Embryonic facial prominence (tissue), 1 donor: ENCODE data around the gene ISL1.

Source experiments
- DNase-seq: peaks from one replicate; pipeline ENCODE4 v3.0.0-alpha.2; 2016; ENCODE audit errors: extremely low spot score

Gene ISL1

DNA sequence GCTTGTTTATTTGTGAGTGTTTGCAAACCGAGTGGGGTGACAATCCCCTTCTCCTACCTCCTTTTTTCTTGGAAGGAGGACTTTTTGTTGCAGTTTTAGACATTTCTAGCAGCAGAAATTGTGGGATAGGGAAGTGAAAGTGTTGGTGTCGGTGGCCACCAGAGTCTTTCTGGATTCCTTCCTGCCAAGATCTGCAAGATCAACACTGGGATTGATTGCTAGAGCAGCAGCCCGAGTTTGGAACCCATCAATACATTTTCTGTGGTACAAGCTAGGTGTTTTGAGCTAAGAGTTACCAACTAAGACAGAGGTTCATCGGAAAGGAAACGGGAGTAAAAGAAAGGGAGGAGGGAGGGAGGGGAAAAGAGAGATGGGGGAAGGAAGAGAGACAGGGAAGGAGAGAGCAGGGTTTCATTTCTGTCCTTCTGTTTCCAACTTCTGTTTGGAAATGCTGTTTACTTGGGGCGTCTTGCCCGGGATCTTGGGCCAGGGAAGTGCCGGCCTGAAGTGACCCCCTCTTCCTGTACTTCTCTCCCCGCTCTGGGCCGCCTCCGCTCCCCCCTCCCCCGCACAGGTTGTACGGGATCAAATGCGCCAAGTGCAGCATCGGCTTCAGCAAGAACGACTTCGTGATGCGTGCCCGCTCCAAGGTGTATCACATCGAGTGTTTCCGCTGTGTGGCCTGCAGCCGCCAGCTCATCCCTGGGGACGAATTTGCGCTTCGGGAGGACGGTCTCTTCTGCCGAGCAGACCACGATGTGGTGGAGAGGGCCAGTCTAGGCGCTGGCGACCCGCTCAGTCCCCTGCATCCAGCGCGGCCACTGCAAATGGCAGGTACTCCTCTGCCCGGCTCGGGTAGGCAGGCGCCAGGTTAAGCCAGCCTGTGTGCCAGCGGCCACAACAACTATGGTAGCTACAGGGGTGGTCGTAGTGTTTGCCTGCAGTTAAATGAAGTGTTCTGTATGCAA lies 4.0 kb downstream of the ISL1 start:
- no peak for DNase-seq

DNA sequence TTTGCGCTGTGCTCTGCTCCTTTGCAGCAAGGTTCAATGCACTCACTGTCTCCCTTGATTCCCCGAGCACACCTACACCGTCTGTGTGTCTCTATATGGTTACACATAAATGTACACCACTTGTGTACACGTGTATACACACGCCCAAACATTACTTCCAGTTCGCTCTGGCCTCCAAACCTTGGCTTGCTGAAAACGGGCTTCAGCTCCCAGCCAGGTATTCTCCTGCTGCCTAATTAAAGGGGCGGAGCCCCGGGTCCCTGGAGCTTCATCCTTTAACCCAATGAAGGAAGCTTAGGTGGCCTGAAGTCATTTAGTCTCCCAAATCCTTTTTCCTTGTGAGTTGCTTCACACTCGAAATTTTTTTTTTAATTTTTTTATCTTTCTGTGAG lies 4.6 kb downstream of the ISL1 start:
- DNase-seq = no peak

DNA sequence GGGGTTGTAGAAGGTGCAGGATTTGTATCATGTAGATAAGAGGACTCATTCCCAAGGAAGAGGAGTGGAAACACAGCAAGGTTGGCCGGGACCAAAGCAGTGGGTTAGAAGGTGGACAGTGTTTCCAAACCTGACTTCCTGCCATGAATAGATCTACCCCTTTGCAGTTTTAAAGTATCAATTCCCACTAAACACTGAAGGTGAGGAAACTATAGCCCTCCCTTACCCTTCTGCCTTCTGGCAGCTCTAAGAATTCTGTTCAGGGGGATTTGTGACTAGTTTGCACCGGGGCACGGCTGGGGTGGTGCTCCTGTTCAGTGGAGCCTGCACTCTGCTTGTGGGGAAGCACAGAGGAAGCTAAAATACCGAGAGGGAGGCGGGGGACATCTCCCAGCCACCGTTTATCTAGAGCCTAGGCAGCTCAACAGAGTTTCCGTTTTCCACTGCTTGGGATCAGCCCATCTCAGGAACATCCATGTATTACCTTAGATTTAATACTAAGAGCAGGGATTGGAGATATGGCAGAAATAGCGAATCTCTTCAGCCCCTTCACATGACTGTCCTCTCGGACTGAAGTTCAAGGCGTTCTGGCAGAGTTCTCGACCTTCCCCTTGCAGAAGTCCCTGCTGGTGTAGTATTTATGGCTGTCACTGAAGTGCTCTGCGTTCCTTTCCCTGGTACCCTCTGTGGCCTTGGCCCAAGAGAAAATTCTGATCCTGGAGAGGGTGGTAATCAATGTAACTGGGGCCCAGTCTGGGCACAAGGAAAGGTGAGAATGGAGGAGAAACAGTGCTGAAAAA lies 5.4 kb downstream of the ISL1 start:
- DNase-seq = no peak

DNA sequence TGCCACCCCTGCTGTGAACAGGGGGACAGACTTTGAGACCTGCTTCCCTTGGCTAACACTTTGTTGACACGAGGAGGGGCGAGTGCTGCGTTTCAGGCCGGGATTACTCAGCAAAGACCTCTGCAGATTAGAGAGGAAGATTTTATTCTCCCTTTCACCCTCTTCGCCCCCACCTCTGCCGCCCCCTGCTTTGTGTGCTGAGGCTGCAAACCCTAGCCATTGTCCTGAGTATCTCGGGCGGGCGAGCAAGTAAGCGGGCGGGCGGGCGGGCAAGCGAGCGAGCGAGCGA lies 6.0 kb downstream of the ISL1 start:
- no peak for DNase-seq

DNA sequence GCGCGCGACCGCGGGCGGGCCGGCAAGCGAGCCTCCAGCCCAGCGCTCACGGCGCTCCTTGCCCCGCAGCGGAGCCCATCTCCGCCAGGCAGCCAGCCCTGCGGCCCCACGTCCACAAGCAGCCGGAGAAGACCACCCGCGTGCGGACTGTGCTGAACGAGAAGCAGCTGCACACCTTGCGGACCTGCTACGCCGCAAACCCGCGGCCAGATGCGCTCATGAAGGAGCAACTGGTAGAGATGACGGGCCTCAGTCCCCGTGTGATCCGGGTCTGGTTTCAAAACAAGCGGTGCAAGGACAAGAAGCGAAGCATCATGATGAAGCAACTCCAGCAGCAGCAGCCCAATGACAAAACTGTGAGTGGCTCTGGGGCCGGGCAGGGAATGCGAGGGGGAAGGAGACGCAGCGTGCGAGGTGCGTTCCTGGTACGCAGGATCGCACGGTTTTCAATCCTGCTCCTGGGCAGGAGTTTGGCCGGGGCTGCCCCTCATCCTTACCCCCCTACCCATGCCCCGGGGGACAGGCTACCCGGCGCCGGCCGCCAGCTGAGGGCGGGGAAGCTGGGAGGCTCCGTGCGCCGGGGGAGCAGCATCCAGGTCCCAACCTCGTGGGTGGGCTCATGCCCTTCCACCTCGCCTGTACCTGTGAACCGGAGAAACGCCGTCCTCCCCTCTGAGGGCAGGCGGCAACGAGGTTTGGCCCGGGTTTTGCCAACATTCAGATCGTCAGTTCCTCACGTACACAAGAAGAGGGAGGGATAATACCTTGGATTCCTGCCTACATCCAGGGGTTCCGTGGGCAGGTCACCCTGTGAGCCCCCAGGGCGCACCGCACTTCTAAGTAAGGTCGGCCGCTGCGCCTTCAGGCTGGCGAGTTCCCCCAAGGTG lies 6.6 kb downstream of the ISL1 start:
- DNase-seq = no peak

DNA sequence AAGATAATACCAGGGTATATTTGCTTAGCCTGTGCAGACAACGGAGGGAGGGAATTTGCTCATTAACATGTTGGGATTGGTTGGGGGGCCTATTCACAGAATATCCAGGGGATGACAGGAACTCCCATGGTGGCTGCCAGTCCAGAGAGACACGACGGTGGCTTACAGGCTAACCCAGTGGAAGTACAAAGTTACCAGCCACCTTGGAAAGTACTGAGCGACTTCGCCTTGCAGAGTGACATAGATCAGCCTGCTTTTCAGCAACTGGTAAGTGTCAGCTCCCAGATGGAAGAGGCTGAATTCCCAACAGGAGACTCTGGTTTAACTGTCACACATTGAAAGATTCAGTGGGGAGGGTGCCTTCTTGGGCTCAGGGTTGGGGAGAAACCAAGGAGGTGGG lies 7.9 kb downstream of the ISL1 start:
- DNase-seq = no peak

DNA sequence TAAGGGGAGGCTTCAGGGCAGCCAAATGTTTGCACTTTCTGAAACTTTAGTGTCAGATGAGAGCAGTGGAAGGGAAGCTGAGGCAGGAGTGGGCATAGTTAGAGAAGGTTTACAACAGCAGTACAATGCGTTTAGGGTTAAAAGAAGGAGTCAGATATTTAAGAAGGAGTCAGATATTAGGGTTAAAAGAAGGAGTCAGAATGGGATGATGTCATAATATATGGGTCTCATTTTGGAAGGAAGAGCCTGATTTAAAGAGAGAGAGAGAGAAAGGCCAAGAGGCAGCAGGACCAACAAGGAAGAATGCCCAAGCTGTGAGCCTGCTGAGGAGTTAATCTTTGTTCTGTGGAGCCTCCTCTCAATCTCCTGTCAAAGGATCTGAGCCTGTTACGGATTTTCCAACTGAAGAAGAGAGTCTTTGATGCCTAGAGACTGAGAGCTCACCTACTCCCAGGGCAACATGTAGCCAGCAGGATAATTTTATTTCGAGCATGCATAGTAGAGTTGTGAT lies 9.5 kb downstream of the ISL1 start:
- no peak for DNase-seq

DNA sequence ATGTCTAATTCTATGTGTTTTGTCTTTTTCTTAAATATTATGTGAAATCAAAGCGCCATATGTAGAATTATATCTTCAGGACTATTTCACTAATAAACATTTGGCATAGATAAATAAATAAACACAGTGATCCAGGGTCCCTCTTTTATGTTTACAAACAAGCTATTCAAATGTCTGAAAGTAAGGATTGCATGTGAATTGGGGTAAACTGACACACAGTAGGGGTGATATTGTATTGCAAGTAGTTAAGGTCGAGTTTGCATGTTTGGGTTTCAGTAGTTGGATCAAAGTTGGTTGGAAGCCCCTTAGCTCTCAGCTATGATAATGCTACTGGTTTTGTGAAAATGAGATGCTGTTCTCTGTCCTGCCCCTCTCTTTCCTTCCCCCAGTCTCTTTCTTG lies 11.4 kb downstream of the ISL1 start:
- no peak for DNase-seq

DNA sequence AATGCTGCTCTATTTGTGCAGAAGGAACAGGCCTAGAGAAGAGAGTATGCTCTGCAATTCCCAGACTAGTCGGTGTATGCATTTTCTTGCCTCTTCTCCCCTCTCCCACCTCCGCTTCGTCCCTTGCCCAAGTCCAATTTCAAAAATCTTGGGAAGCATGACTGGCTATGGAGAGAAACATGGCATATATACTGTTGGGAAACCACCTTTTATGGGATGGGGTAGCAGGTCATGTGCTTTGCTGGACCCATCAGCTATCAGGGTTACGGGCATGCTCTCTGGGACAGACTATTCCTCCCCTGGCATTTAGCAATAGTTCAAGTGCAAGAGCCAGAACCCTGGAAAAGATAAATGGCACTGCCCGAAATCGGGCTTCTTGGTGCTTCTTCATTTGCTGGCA lies 12.0 kb downstream of the ISL1 start:
- DNase-seq = no peak

DNA sequence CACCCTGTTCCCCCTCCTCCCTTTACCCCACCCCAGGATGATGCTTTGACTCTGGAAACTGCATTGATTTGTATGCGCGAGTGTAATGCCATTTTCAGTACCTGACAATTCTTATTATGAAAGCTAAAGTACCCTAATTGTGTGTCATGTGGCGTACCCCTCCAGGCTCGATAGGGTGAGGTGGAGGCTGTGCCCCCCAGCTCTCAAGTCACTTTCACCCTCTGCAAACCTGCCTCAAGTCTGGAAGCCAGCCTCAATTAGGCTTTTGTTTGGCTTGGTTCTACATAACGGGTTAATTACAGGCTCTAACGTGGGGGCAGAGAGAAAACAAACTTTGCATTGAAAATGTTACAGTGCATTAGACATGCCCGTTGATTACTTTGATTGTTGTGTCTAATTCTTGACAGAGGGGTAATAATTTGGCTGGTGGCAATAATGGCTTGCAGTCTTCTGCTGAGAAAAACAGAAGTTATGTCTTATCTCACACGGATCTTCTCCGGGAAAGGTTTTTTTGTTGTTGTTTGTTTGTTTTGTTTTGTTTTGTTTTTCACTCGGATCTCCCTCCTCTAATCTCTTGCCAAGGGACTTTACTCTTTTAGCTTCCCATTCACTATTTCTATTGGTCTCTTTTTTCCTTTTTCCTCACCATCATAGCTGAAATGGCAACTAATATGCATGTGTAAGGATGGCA lies 12.6 kb downstream of the ISL1 start:
- no peak for DNase-seq

DNA sequence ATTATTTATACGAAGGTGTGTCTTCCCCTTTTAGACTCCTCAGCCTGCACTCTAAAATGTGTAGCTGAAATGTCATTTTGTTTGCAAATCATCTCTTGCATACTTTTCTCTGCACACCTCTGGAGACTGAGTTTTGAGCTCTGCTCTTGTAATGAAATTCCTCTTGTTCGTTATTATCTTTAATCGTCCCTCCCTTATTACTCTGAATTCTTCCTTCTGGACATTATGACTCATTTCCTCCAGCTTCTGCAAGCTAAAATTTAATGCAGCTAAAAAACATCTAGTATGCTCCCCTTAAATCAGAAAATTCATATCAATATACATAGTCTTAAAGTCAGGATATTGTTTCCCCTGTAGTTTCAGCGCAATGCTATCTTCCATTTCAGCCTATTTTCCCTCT lies 13.5 kb downstream of the ISL1 start:
- DNase-seq = no peak

DNA sequence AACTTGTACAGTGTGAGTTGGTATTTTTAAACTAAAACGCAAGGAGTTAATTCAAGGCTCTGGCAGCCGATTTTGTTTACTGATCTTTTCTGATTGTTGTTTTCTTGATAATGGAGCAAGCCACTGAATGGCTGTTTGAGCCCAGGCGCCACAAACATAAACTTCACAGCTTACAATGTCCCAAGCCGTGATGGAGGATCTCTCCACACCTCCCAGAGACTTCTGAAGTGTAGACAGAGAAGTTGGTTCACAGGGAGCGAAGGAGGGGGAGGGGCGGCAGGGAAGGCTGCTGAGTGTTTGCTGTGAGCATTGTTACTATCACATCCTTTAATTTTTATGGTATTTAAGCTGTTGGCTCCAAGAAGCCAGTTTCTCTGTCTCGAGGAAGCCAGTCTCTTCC lies 14.7 kb downstream of the ISL1 start:
- no peak for DNase-seq

DNA sequence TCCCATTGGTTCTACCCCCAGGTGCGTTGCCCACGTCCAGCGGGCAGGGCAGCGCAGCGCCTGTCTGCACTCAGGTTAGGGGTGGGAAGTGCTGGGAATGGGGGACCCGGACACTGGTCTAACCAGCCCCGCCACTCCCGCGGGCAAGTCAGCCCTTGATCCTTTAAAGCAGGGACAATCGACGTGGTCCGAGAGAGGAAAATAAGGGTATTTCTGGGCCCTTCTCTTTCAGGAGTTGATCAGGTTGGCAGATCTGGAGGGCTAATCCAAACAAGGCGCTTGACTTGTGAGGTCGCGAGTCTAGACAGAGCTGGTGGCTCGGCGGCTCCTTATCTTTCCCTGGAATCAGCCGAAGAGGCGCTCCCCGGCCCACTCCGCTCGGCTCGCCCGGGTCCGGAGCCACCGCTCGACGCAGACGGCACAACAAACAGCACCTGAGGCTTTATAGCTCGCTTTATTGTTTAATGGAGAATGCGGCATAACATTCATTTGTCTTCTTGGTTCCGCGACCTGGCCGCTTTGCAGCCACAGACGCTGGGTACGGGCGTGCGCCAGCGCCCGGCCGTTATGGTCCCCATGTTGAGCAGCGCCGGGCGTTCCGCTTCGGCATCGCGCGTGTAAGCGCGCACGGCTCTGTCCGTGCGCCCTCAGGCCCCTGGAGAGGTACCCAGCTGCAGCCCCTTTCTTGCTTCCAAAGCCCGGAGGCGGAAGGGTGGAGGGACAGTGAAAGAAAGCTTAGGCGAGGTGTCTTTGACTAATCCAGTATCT lies 15.8 kb downstream of the ISL1 start:
- no peak for DNase-seq

DNA sequence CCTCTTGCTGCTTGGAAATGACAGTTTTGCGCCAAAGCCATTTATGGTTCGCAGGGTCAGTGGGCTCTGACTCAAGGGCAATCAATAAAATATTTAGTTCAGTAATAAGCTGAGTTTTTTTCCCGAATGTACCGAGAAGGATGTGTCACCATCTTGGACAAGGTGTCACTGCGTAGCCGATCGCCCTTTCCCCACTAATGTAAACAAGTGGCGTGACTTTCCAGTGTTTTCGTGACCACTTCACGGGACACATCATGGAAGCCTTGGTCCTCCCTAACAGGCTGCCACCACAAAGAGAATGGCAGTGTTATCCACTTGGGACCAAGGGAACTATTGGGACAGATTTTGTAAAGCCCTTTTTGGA lies 16.4 kb downstream of the ISL1 start:
- DNase-seq = no peak

DNA sequence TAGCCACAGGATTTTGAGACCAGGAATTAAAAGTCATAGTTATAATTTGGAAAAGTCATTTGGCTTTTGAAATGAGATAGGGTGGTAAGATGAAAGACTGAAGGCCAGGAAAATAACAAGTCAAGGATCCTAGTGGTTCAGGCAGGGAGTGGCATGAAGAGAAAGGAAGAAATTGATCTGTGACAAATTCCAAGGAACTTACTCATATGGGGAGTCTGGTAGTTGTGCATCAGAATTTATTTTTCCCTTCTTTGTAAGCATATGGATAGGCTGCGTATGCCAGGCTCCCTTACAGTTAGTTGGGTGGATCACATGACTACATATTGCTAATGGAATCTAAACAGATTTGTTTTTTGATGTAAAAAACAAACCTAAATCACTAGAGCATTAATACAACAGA lies 21.0 kb downstream of the ISL1 start:
- no peak for DNase-seq

DNA sequence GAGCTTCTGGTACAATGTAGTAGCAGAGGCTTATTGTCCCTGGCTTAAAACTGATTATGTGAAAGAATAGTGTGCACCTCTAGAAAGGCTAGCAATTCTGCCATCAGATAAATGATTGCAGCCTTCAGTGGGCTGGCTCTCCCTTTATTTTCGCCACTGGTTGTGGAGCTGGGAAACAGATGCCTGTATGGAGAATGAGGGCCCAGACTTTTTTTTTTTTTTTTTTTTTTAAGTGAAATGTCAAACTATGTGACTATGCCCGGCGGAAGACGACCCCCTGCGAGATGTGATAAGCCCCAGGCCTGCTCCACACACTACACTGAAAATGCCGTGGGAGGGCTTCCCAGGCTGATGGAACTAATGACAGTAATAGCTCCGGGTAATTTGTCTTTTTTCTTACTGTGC lies 28.7 kb downstream of the ISL1 start:
- DNase-seq = no peak

DNA sequence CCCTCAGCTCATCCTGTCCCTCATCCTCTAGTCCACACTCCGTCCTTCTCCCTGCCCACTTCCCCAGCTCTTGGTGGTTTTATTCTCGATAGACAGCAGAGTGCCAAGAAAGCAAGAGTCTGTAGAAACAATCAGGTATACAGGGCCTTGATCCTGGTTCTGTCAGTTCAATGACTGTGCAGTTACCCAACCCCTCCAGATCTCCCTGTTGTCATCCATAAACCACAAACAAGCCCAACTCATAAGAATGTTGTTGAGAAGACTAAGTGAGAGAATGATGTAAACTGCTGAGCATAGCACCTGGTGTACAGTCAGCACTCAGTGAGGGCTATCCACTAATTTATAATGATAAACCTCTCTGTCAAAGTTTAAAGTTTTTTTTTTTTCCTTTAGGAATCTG lies 31.3 kb downstream of the ISL1 start:
- DNase-seq = no peak

DNA sequence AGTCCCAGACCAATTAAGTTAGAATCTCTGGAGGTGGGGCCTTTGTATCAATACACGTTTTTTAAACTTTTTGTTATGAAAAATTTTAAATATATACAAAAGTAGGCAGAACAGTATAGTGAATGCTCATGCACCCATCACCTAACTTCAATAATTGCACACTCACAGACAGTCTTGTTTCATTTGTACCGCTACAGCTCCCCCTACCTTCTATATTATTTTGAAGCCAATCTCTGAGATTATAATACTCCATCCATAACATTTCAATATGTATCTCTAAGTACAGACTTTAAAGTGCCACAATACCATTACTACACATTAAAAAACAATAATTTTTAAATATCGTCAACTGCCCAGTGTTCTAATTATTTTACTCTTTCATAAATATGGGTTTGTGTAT lies 32.9 kb downstream of the ISL1 start:
- no peak for DNase-seq

DNA sequence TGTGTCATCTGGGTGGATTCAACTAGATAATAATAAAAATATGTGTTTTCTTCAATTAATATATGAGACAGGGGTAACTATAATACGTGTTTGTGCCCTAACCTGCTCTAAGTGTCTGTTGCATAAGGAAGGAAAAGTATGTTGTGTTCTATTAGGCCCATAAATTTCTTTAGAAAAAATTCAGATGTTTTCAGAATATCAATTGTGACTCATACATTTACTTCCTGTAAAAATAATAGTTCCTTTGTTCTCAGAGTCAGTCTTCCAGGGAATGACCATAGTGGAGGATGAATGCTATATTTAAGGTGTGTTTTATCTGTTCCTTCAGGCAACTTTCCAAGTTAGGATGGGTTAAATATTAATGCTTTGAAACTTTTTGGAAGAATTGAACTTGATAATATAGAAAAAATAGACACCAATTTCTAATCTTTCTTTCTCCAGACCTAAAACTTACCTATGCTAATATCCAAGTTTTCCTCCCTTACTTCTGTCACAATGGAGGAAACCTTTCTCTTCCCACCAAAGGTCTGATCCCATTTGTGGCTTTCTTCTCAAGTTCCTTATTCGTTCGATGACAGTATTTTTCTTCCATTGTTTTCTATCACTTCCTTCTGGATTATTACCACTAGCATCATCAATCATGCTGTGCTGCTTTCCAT lies 49.9 kb downstream of the ISL1 start:
- DNase-seq = no peak

DNA sequence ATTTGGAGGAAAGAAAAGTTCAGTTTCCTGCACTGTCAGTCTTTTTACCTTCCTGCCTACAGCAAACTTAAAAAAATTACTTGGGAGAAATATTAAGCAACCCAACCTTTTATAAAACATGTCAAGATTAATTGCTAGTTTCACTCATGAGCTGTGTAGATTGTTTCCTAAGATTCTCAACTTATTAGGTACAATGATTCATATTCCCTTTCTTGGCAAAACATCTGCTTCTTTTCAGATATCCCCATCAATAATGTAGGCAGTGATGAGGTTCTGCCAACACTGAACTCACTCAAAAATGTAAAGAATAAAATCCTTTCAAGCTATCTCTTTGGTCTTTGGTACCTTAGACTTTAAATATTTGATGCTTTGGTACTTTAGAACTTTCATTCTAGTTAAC lies 56.0 kb downstream of the ISL1 start:
- no peak for DNase-seq
